GM18951 (cell line): ENCODE measurements around the gene NRIP1.

Experiments used
- POLR2A ChIP-seq: IDR thresholded peaks from 4 replicates; pipeline ENCODE4 v1.6.1; 2011; ENCODE audit warnings: mild to moderate bottlenecking; ENCODE audit not compliant: insufficient read length, insufficient read depth; ENCODE audit errors: extremely low read depth
- in situ Hi-C: fragments of 300-500 bp; cut with MboI; formaldehyde crosslinking; loops from one replicate; pipeline ENCODE4 v1.12.0; 2022; ENCODE audit warnings: low sequenced_read_pairs, mixed read lengths, inconsistent platforms; ENCODE audit not compliant: unreplicated experiment

NRIP1 gene

GRCh38 chr21:14985306-14985705 lies 79.5 kb downstream of the NRIP1 start:
- in situ Hi-C loops, result no loop called here
- TF ChIP-seq POLR2A, result no peak

GRCh38 chr21:14982336-14982735 lies 82.5 kb downstream of the NRIP1 start:
- in situ Hi-C loops, result no loop called here

GRCh38 chr21:14981246-14981645 lies 83.6 kb downstream of the NRIP1 start:
- in situ Hi-C loops, result no loop called here
- no peak for TF ChIP-seq POLR2A

More at GRCh38 chr21:14982336-14982735, 82.5 kb downstream of the NRIP1 start:
- no peak for TF ChIP-seq POLR2A

GRCh38 chr21:14979264-14979663 lies 85.5 kb downstream of the NRIP1 start:
- in situ Hi-C loops, result no loop called here
- TF ChIP-seq POLR2A, result no peak

- in situ Hi-C loops, result no loop called here
Observed at GRCh38 chr21:14977814-14978213, 87.0 kb downstream of the NRIP1 start.

GRCh38 chr21:14975136-14975919 lies 89.5 kb downstream of the NRIP1 start:
- in situ Hi-C loops, result no loop called here
- no peak for TF ChIP-seq POLR2A

More at GRCh38 chr21:14977814-14978213, 87.0 kb downstream of the NRIP1 start:
- no peak for TF ChIP-seq POLR2A

- no peak for TF ChIP-seq POLR2A
- in situ Hi-C loops, result no loop called here
Observed at GRCh38 chr21:14972678-14973077, 92.1 kb downstream of the NRIP1 start.

GRCh38 chr21:14968821-14969220 lies 96.0 kb downstream of the NRIP1 start:
- in situ Hi-C loops, result no loop called here
- no peak for TF ChIP-seq POLR2A

- TF ChIP-seq POLR2A, result no peak
- in situ Hi-C loops, result no loop called here
Observed at GRCh38 chr21:14968029-14968428, 96.8 kb downstream of the NRIP1 start.

- in situ Hi-C loops, result no loop called here
- TF ChIP-seq POLR2A, result no peak
Observed at GRCh38 chr21:14964621-14965020, 100.2 kb downstream of the NRIP1 start.

GRCh38 chr21:14962217-14962616 lies 102.6 kb downstream of the NRIP1 start:
- TF ChIP-seq POLR2A, result no peak
- in situ Hi-C loops, result no loop called here

GRCh38 chr21:14961502-14961901 lies 103.3 kb downstream of the NRIP1 start:
- no peak for TF ChIP-seq POLR2A

GRCh38 chr21:14959343-14959742 lies 105.5 kb downstream of the NRIP1 start:
- no peak for TF ChIP-seq POLR2A
- in situ Hi-C loops, result no loop called here

More at GRCh38 chr21:14961502-14961901, 103.3 kb downstream of the NRIP1 start:
- in situ Hi-C loops, result no loop called here

- in situ Hi-C loops, result no loop called here
- TF ChIP-seq POLR2A, result no peak
Observed at GRCh38 chr21:14957836-14958235, 107.0 kb downstream of the NRIP1 start.
